ENCODE data around the gene ARHGAP32.

ARHGAP32 gene

DNA sequence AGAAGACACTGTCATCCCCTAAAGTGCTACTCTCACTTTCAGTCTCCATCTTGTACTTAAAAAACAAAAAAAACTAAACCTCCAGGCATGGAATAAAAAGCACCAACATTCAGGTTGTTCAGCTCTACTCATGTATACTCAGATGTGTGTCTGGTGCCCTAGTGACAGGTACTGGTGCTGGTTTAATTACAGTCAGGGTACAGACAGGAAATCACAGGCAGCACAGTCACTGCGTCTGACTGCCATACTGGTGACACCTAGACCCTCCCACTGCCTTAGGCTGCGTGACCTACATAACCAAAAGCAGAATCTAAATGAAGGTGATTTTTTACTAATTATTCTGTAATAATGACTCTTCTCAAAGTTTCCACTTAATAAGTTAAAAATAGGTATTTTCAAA lies at the start of gene ARHGAP32:
TSS of gene ARHGAP32 (minus strand) at position 176 of the 400 bp plus-strand sequence. CDS start at position 49, 127 bp downstream.
- DNase-seq = no peak

DNA sequence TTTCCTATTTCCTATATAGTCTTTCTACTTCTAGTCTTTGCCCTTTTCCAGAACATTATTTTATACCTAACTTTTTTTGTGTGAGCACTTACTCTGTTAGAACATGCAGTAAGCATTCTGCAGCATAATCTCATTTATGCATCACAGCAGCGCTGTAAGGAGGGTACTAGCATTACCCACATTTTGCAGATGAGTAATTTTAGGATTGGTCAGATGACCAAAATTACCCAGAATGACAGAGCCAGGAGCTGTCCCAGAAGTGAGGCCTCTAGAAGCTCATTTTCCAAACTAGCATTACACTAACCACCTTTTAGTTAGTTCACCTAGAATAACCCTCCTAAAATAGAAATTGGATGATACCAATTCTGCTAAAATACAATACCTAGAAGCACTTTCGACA lies 47.1 kb upstream of the ARHGAP32 start:
- DNase-seq = no peak

DNA sequence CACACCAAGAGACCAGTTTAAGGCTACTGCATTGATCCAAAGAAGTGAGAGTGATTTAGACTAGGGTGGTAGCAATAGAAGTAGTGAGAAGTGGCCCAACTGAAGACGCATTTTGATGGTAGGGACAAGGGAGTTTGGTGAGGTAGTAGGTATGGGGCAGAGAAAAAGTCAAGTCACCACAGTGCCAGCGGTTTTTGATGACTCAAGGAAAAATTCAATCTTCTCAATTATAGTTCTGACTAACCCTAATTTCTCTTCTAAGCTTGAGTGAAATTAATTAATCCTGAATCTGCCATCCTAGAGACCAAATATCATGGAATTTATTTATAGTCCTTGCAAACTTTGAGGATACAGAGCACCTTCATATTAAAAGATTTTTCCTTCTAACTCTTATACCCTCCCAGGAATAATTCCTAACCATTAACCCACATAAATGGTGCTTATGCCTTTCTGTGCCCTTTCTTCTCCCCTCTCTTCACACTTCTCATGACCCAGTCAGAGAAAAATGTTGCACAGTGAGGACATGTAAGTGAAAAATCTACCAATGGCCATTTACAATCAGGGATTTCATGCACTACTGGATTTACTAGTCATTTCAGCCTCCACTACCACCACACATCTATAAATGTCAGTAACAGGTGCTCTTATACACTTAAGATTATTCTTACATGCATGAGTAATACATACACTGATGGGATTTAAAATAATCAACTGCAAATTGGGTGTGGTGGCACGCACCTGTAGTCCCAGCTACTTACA lies 45.9 kb upstream of the ARHGAP32 start:
- no peak for DNase-seq

DNA sequence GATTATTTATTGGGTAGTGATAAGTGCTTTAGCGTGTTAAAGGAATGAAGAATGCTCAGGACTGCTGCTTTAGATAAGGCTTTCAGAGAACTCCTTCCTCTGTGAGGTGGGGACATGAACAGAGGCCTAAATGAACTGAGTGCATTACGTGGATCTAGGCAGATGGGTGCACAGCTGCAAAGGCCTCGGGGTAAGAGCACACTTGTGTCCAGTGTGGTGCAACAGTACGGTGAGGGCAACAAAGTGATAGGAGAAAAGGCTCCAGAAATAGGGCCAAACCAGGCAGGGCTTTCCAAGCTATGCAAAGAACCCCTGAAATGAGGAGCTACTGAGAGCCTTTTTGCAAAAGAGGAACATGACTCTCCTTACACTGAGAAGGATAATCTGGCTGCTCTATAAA lies 45.3 kb upstream of the ARHGAP32 start:
- no peak for DNase-seq

- DNase-seq = no peak
These were observed 44.7 kb upstream of the ARHGAP32 start for GRCh38 chr11:129236850-129237249.

DNA sequence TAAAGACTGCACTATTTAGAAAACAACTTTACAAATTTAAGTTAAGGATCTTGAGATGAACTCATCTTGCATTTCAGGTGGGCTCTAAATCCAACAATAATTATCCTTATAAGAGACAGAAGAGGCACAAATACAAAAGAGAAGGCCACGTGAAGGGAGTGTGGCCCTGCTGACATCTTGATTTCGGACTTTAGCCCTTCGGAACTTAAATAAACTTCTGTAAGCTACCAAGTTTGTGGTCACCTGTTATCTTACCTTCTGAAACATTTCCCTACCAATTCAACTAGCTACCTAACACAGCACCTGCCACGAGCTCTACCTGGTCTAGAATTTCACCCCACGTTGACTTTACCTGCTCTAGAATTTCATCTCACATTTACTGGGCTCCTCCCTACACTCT lies 42.9 kb upstream of the ARHGAP32 start:
- no peak for DNase-seq

- DNase-seq = no peak
These were observed 37.9 kb upstream of the ARHGAP32 start for GRCh38 chr11:129230006-129230405.

DNA sequence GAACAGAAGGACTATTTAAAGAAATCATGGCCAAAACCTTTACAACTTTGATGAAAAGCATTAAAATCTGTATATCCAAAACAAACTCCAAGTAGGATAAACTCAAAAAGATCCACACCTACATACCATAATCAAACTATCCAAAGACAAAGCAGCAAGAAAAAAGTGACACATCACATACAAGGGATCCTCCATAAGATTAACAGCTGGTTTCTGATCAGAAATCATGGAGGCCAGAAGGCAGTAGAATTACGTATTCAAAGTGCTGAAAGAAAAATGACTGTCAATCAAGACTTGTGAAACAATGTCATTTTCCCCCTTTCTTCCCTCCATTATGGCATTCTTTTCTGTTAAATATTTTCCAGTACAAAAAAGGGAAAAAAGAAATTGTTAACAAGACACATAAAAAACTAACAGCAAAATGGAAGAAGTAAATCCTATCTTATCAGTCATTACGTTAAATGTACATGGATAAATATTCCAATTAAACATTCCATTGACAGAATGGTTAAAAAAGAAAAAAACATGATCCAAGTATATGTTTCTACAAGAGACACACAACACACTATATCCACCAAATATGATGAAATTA lies 34.2 kb upstream of the ARHGAP32 start:
- no peak for DNase-seq

GRCh38 chr11:129225190-129225589 lies 33.1 kb upstream of the ARHGAP32 start:
- no peak for DNase-seq

DNA sequence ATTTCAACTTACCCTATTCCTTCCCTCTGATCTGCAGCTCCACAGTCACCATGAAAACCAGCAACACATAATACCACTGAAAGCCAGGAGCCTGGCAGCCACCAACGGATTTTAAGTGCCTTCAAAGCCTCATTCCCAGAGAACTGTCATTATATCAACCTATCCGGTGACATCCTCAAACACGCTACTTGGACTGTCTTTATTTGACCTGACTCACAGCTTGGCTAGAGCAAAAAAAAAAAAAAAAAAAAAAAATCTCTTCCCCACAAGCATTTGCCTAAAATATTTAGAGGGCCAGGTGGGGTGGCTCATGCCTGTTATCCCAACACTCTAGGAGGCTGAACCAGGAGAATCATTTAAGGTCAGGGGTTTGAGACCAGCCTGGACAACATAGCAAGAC lies 32.4 kb upstream of the ARHGAP32 start:
- no peak for DNase-seq

DNA sequence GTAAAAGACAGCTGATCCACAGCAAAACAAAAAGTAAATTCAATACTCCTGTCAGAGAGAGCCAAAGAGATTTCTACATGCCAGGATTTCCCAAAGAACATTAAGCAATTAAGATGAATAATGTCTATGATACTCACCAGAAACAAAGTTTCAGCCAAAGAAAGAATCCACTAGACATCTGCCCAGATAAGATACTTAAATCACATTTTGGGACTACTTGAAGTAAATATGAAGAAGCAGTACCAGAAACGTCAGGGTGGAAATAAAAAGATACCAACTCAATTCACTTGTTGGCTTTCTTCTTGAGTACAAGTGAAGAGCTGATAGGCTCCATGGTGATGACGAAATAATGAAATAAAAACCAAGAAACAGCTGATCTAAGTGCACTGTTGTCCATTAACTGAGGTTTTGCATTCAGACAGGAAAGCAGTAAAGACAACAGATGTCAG lies 31.6 kb upstream of the ARHGAP32 start:
- no peak for DNase-seq

GRCh38 chr11:129223260-129223659 lies 31.1 kb upstream of the ARHGAP32 start:
- DNase-seq = no peak

DNA sequence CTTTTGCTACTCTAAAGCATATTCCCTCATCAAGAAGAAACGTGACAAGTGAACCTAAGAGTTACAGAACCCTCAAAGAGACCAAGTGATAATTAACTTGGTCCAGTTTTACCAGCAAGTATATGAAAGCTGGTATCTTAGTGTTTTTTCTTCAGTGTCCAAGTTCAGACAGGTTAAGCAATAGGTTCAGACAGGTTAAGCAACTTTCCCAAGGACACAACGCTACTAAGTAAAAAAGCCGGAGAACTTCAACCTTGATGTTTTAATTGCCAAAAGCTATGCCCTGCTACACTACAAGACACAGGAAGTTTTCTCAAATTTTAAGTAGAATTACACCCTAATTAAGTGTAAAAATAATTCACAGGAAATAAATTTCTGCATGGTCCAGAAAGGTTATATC lies 30.0 kb upstream of the ARHGAP32 start:
- no peak for DNase-seq

GRCh38 chr11:129215506-129216245 lies 23.6 kb upstream of the ARHGAP32 start:
- no peak for DNase-seq

DNA sequence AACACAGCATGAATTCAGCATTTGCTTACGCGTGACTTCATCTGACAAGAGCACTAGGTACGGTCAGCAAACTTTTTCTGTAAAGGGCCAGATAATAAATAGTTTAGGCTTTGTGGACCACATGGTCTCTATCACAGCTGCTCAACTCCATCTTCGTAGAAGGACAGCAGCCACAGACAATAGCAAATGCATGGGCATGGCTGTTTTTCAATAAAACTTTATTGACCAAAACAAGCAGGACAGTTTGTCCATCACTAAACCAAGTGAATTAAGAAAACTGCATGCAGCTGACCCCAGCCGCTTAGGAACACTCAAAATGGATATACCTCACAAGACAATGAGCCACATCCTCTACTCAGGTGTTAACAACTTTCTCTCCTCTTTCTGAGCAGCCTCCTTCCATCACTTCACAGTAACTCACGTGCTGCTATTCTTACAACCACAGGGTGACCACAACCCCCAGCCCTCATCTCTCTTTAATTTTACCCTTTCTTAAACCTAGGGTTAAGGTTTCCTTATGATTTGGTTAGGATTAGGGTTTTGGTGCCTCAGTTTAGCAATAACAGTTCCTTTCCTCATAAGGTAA lies 22.7 kb upstream of the ARHGAP32 start:
- DNase-seq = no peak

DNA sequence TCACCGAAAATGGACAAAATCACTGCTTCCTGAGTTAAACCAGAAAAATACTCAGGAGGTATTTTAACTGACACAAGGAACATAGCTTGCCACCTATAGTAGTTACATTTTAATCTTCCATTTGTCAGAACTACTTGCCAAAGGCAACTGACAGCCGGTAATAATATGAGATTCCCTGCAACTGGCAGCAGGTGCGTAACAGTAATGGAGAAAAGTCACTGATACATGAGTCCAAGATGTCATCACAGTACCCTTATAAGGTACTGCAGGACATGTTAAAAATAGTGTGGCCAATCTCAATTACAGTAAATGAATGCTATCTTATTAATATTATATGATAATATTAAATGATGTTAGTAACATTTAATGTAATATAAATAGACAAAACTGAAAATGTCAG lies 21.1 kb upstream of the ARHGAP32 start:
- no peak for DNase-seq

DNA sequence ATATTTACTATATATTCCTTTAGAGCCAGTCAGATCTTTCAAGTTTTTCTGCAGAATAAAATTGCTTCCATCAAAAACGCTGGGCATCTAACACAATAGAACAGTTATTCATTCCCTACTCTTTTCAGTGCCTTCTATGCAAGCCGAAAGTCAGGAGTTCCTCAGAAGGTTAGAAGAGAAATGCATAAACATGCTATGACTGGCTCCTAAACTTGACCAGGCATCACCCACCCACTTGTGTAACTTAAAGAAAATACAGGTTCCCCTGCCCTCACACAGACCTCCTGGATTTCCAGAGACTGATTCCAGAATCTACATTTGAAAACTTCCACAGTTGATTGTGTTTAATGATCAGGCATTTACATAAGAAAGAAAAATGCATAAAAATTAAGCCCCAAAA lies 19.3 kb upstream of the ARHGAP32 start:
- no peak for DNase-seq

- no peak for DNase-seq
These were observed 18.7 kb upstream of the ARHGAP32 start for GRCh38 chr11:129210831-129211181.

DNA sequence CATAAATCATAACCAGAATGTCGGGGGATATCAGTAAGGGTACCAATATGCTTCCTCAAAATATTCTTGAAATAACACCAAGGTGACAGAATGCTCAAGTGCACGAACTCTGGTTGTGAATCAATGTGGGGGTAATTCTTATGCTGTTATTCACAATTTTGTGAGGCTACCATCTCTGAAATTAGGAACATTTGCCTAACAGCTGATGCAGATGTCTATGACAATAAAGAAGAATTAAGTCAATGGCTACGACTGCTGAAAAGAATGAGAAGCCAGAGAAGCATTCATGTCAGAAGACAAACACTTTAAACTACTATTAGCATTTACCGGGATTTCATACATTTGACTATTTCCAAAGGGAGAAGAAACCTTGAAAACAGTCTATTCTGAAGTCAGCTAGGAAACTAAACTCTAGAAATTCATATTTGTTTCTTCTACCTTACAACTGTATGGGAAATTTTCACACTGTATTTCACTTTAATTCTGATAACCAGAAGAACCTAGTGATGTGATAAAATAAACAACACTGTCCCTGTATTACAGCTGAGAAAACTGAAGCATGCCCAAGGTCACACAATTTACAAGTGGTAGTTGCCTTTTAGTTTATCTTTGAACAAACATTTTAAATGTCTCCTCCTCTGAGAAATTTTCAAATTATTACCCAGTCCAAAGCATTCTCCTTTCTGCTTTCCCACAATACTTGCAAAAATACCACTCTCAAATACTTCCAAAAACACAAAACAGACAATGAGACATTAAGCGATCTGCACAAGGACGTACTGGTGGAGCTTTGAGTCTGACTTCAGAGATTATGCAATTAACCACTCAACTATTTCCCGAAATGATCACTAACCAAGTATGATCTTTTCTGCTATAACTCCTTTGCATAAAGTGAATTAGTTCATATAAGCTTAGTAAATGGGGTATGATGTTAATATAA lies 18.0 kb upstream of the ARHGAP32 start:
- no peak for DNase-seq

DNA sequence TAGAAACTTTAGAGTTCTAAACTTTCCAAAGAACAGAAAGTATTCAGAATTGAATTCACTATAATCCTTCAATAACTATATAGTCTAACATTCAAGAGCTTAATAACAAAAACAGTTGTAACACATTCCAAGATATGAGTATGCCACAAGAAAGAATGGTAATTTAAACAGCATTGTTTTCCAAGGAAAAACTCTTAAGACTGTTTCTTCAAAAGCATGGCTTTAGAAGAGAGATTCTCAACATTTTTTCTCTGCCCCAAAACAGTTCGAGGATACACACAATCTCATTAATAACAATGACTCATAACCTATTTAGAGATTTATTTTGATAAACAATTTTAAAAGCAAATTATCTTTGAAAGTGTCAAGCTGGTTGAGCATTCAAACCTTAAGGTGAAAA lies 16.7 kb upstream of the ARHGAP32 start:
- no peak for DNase-seq

DNA sequence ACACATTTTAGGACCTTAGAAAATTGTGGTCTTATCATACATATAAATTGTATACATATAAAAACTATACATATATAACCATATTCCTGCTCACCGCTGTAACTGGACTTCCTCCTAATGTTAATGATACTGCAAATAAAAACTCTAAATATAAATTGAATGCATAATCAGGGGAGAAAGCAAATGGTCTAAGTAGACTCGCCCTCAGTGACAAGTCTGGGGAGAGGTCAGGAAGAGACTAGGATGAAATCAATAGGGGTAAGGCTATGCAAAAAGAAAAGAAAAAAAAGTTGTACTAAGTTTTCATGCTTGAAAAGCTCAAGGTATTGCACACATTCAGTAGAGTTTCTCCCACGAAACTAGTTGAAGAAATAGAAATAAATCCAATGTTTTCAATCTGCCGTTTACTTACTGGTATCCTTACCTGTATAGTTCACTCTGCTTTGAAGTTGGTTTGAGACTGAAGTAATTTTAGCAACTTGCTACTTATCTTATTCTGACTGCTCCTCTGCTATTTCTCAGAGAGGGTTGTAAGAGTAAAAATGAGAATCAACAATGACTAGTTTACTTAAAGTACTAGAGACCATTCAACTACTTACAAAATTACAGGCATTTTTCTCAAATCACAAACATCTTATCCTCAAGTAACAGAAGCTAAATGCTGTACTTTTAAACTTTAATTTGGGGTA lies 12.2 kb upstream of the ARHGAP32 start:
- DNase-seq = no peak

DNA sequence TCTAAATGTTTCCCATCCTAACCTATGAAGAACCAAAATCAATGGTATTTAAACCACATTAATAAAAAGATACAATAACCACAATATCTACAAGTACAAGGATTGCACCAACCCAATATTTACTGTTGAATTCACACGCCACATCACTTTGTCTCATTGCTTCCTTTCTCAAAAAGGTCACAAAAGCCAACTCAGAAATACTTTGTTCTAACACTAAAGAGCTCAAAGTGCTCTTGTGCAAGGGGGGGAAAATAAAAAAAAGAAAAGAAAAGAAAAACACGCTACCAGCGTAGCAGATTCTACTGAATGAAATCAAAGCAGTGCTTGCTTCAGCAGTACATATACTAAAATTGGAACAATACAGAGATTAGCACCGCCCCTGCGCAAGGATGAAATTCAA lies 10.5 kb upstream of the ARHGAP32 start:
- no peak for DNase-seq

Data from activated CD4-positive, CD25-positive, alpha-beta regulatory T cell treated with anti-CD3 and anti-CD28 coated beads, Interleukin-2, amount 50 U/mL, for 72 hours (primary cell).